Measurements from ENCODE around the gene HNRNPF. TPM values are rescaled to one million over a fixed set of nuclear protein-coding genes. Genes with fewer than 3 reads are reported as not detected.

Gene HNRNPF
- total RNA-seq, 6 experiments from 2014 or later, result 133 to 164 (median 159) TPM

DNA sequence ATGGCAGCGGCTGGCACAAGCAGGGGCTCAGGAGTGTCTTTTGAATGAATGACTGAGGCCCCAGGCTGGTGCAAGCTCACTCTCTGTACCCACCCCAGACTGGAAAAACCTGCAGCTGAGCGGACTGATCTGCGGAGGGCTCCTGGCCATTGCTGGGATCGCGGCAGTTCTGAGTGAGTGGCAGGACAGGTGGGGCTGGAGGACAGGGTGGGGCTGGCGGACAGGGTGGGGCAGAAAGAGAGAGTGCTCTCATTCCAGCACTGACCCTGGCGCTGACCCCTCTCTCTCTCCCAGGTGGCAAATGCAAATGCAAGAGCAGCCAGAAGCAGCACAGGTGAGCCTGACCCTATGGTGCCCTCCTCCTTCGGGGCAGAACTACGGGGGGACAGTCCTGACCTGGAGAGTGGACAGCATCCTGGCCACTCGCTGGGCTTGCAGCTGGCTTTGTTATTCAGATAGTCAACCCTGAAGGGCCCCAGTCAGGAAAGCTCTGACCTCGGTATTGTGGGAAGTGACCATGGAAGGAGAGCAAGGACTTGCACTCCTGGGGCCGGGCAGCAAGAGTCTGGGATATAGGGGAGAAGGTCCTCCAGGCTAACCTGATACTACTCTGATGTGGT, 33.5 kb downstream of the HNRNPF start:
- TF ChIP-seq, protein P1, sequence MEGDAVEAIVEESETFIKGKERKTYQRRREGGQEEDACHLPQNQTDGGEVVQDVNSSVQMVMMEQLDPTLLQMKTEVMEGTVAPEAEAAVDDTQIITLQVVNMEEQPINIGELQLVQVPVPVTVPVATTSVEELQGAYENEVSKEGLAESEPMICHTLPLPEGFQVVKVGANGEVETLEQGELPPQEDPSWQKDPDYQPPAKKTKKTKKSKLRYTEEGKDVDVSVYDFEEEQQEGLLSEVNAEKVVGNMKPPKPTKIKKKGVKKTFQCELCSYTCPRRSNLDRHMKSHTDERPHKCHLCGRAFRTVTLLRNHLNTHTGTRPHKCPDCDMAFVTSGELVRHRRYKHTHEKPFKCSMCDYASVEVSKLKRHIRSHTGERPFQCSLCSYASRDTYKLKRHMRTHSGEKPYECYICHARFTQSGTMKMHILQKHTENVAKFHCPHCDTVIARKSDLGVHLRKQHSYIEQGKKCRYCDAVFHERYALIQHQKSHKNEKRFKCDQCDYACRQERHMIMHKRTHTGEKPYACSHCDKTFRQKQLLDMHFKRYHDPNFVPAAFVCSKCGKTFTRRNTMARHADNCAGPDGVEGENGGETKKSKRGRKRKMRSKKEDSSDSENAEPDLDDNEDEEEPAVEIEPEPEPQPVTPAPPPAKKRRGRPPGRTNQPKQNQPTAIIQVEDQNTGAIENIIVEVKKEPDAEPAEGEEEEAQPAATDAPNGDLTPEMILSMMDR (IDR thresholded peaks at IDR 0.05), result no peak
- Mint-ChIP-seq H3K27me3 (ENCODE audit: insufficient read depth) (peaks cover 20% of the 10 kb centered on the region), H3K9me3 (no peaks in the 10 kb centered on the region), H3K36me3 (ENCODE audit: low read depth) (no peaks in the 10 kb centered on the region), H3K27ac (no peak overlapping the region), H3K4me1 (ENCODE audit: low read depth) (no peaks in the 10 kb centered on the region), H3K4me3 (no peak overlapping the region)
- DNase-seq, result no peak

DNA sequence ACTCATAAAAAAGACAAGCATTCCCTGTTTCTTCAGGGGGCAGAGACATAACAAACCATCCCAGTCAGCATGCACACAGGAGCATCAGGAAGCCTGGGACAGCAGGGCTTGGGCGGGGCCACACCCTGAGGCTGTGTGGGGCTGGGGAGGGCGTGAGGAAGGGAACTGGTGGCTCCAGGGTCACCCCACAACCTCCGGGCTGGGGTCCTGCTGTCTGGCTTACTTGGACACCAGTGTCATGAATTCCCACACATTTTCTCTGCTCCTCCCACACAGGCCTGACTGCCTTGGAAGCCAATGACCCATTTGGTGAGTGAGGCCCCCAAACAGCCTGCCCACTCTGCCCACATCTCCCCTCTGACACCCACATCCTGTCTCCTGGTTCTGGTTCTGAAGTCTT, 34.8 kb downstream of the HNRNPF start:
- Mint-ChIP-seq H3K4me1 (ENCODE audit: low read depth) (no peaks in the 10 kb centered on the region), H3K27ac (no peak overlapping the region), H3K4me3 (no peak overlapping the region), H3K27me3 (ENCODE audit: insufficient read depth) (peaks cover 18% of the 10 kb centered on the region), H3K36me3 (ENCODE audit: low read depth) (no peaks in the 10 kb centered on the region), H3K9me3 (no peaks in the 10 kb centered on the region)
- TF ChIP-seq, protein P1 (IDR thresholded peaks at IDR 0.05), result no peak
- no peak for DNase-seq

DNA sequence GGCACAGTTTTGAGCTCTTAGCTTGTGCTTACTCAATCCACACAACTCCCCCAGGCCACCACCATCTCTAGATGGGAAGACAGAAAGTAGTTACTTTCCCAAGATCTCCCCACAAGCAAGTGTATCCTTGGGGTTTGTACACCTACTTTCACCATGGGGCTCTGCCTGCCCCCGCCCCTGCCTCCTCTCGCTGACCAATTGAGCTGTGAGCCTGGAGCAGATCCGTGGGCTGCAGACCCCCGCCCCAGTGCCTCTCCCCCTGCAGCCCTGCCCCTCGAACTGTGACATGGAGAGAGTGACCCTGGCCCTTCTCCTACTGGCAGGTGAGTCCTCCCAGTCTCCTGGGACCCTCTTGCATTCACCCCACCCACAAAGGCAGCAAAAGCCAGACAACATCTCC, 35.5 kb downstream of the HNRNPF start:
- H3K27ac Mint-ChIP-seq, result no peak overlapping the region
- DNase-seq, result no peak
- peaks cover 17% of the 10 kb centered on the region for H3K27me3 Mint-ChIP-seq (ENCODE audit: insufficient read depth)
- TF ChIP-seq, protein P1 (IDR thresholded peaks at IDR 0.05), result no peak
- H3K4me1 Mint-ChIP-seq (ENCODE audit: low read depth), result no peaks in the 10 kb centered on the region
- H3K36me3 Mint-ChIP-seq (ENCODE audit: low read depth), result no peaks in the 10 kb centered on the region
- no peak overlapping the region for H3K4me3 Mint-ChIP-seq
- H3K9me3 Mint-ChIP-seq, result no peaks in the 10 kb centered on the region

DNA sequence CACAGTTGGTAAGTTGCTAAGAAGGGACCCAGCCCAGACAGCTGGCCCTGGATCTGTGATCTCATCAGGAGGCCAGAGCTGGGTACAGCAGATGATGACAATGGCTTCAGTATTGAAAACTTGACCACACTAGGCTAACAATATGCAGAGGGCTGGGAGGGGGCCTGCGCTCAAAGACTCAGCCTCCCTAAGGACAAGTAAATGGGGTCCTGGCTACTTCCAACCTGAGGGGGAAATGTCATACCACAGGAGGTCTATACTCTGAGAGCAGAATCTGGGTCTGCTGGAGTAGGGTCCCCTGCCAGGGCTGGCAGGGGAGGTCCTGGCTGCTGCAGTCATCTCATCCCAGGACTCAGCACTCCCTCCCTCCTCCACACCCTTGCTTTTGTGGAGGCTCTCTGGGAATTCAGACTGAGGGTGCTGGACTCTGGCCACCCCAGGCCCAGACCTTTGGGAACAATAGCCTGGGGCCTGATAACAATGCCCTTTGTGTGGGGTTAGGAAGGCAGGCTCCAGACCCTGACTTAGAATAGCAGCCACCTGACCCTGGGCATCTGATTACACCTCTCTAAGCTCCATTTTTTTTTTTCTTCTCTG, 36.1 kb downstream of the HNRNPF start:
- Mint-ChIP-seq H3K9me3 (no peaks in the 10 kb centered on the region), H3K4me1 (ENCODE audit: low read depth) (no peaks in the 10 kb centered on the region), H3K27ac (no peak overlapping the region), H3K36me3 (ENCODE audit: low read depth) (no peaks in the 10 kb centered on the region), H3K27me3 (ENCODE audit: insufficient read depth) (peaks cover 15% of the 10 kb centered on the region), H3K4me3 (no peak overlapping the region)
- TF ChIP-seq, protein P1 (IDR thresholded peaks at IDR 0.05), result no peak
- DNase-seq, result no peak

DNA sequence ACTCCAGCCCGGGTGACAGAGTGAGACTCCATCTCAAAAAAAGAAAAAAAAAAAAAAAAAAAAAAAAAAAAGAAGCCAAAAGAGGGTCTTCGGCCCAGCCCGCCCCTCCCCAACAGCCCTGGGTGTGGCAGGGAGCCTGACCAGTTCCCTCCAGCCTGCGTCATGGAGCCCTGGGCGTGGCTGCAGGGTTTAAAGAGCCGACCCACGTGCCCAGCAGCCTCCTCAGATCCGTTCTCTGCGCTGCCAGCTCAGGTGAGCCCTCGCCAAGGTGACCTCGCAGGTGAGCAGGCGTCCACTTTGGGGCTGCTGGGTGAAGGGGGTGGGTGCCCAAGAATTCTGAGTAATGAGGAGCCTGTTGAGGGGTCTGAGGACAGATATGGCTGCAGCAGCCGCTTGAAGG, 37.6 kb downstream of the HNRNPF start, which contains the start of gene FXYD4:
Gene FXYD4 (plus strand): TSS at position 219 of the 400 bp plus-strand sequence. CDS start 2,111 bp downstream, outside the sequence.
- TF ChIP-seq, protein P1 (IDR thresholded peaks at IDR 0.05), result no peak
- Mint-ChIP-seq H3K36me3 (ENCODE audit: low read depth) (no peaks in the 10 kb centered on the region), H3K27ac (no peak within 1 kb of the TSS), H3K4me1 (ENCODE audit: low read depth) (no peaks in the 10 kb centered on the region), H3K9me3 (no peaks in the 10 kb centered on the region), H3K27me3 (ENCODE audit: insufficient read depth) (peaks cover 13% of the 10 kb centered on the region), H3K4me3 (no peak within 1 kb of the TSS)
- DNase-seq, result no peak
